ENCODE measurements around the gene FBXL16. TPM values are rescaled to one million over a fixed set of nuclear protein-coding genes. Genes with fewer than 3 reads are reported as not detected.

FBXL16 gene
- total and polyA plus RNA-seq, 9 of the 15 experiments (the other 6 are each of a cell fraction or from before 2014, with no cell fraction given) = 0.21 to 8.2 (median 1.7) TPM

DNA sequence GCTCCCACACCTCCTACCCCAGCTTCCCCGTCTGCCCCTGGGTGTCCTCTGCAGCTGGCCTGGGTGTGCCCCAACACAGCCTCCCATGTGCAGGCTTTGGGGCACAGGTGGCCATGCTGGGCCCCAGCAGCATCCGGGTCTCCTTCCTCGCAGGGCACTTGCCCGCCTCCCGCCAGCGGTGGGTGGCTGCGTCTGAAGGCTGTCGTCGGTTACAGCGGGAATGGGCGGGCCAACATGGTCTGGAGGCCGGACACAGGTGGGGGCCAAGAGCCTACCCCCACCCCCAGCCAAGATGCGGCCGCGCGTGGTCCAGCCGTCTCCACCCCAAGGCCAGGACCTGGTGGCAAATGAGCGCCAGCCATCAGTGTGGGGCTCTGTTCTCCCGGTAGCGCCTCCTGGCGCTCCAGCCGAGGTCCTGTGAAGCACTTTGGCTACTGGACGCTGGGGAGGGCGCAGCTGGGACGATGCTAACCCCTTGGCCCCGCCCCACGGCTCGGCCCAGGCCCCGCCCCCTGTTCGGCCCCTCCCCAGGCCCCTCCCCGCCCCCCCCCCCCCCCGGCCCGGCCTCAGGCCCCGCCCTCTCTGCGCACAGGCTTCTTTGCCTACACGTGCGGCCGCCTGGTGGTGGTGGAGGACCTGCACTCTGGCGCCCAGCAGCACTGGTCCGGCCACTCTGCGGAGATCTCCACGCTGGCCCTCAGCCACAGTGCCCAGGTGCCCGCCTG lies 45.0 kb downstream of the FBXL16 start (continued):
- TF ChIP-seq HMBOX1 (IDR thresholded peaks at IDR 0.05) = no peak
- TF ChIP-seq, protein P1, sequence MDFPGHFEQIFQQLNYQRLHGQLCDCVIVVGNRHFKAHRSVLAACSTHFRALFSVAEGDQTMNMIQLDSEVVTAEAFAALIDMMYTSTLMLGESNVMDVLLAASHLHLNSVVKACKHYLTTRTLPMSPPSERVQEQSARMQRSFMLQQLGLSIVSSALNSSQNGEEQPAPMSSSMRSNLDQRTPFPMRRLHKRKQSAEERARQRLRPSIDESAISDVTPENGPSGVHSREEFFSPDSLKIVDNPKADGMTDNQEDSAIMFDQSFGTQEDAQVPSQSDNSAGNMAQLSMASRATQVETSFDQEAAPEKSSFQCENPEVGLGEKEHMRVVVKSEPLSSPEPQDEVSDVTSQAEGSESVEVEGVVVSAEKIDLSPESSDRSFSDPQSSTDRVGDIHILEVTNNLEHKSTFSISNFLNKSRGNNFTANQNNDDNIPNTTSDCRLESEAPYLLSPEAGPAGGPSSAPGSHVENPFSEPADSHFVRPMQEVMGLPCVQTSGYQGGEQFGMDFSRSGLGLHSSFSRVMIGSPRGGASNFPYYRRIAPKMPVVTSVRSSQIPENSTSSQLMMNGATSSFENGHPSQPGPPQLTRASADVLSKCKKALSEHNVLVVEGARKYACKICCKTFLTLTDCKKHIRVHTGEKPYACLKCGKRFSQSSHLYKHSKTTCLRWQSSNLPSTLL (IDR thresholded peaks at IDR 0.05) = no peak
- no peak for TF ChIP-seq NR2F6 (CRISPR knock-in tag; IDR thresholded peaks at IDR 0.05)
- TF ChIP-seq ZNF589 (CRISPR knock-in tag; IDR thresholded peaks at IDR 0.05; ENCODE audit: low read depth) = no peak
- no peak for TF ChIP-seq FOSL1 (tag; conservative IDR thresholded peaks at IDR 0.05)
- TF ChIP-seq, protein P2, sequence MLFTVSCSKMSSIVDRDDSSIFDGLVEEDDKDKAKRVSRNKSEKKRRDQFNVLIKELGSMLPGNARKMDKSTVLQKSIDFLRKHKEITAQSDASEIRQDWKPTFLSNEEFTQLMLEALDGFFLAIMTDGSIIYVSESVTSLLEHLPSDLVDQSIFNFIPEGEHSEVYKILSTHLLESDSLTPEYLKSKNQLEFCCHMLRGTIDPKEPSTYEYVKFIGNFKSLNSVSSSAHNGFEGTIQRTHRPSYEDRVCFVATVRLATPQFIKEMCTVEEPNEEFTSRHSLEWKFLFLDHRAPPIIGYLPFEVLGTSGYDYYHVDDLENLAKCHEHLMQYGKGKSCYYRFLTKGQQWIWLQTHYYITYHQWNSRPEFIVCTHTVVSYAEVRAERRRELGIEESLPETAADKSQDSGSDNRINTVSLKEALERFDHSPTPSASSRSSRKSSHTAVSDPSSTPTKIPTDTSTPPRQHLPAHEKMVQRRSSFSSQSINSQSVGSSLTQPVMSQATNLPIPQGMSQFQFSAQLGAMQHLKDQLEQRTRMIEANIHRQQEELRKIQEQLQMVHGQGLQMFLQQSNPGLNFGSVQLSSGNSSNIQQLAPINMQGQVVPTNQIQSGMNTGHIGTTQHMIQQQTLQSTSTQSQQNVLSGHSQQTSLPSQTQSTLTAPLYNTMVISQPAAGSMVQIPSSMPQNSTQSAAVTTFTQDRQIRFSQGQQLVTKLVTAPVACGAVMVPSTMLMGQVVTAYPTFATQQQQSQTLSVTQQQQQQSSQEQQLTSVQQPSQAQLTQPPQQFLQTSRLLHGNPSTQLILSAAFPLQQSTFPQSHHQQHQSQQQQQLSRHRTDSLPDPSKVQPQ (CRISPR knock-in tag; IDR thresholded peaks at IDR 0.05; ENCODE audit: borderline replicate concordance) = no peak
- TF ChIP-seq GABPB2 (CRISPR knock-in tag; conservative IDR thresholded peaks at IDR 0.05) = no peak
- TF ChIP-seq DNMT1 (IDR thresholded peaks at IDR 0.05) = no peak
- peak; percentile 93 for TF ChIP-seq BHLHE40 (IDR thresholded peaks at IDR 0.05; ENCODE audit: low read length)
- no peak for TF ChIP-seq ZC3H8 (IDR thresholded peaks at IDR 0.05)
- no peak for TF ChIP-seq POLR3A (IDR thresholded peaks at IDR 0.05; ENCODE audit: borderline replicate concordance, extremely low read depth, insufficient read depth, insufficient read length)
- TF ChIP-seq CUX1 (CRISPR knock-in tag; IDR thresholded peaks at IDR 0.05) = no peak
- 0 out of 2 replicates have a peak, but pooled peaks have one; percentile 10 for TF ChIP-seq STAG1 (CRISPR knock-in tag; IDR thresholded peaks at IDR 0.05; ENCODE audit: borderline replicate concordance)
- no peak for TF ChIP-seq ZNF707 (CRISPR knock-in tag; conservative IDR thresholded peaks at IDR 0.05)
- no peak for TF ChIP-seq TEAD2 (tag; IDR thresholded peaks at IDR 0.05)

All from K562 (cell line).